HG03469 (cell line): ENCODE data around the gene TRAPPC8.
"Not testable (repeated sequence)": the region's sequence is repeated elsewhere in the genome, so short reads cannot be mapped to it uniquely, and the experiment has no call there.

Source experiments
- ATAC-seq: cut with Tn5 transposase; IDR thresholded peaks from one replicate; pipeline ENCODE4 v1.9.1; 2021; ENCODE audit warnings: mild to moderate bottlenecking, moderate library complexity, moderate number of reproducible peaks; ENCODE audit not compliant: unreplicated experiment

TRAPPC8 gene

GRCh38 chr18:31860488-31860887, 82.4 kb downstream of the TRAPPC8 start:
- ATAC-seq, result no peak

GRCh38 chr18:31857526-31858106, 85.3 kb downstream of the TRAPPC8 start:
- no peak for ATAC-seq

- no peak for ATAC-seq
These were observed 92.1 kb downstream of the TRAPPC8 start for GRCh38 chr18:31850844-31851243.

- ATAC-seq, result no peak
These were observed 102.4 kb downstream of the TRAPPC8 start for GRCh38 chr18:31840499-31840898.

GRCh38 chr18:31837879-31838278, 105.0 kb downstream of the TRAPPC8 start:
- no peak for ATAC-seq

GRCh38 chr18:31835528-31836133, 107.3 kb downstream of the TRAPPC8 start:
- no peak for ATAC-seq

GRCh38 chr18:31831903-31832302, 111.0 kb downstream of the TRAPPC8 start:
- ATAC-seq, result no peak

- no peak for ATAC-seq
These were observed 112.2 kb downstream of the TRAPPC8 start for GRCh38 chr18:31830686-31831085.

GRCh38 chr18:31828613-31829012, 114.3 kb downstream of the TRAPPC8 start:
- ATAC-seq, result no peak

GRCh38 chr18:31826673-31827325, 116.1 kb downstream of the TRAPPC8 start:
- not testable (repeated sequence) for ATAC-seq

- no peak for ATAC-seq
These were observed 117.2 kb downstream of the TRAPPC8 start for GRCh38 chr18:31825772-31826171.

- ATAC-seq, result no peak
These were observed 121.3 kb downstream of the TRAPPC8 start for GRCh38 chr18:31821545-31822171.

GRCh38 chr18:31819925-31820229, 123.1 kb downstream of the TRAPPC8 start:
- ATAC-seq, result no peak

GRCh38 chr18:31819106-31819924, 123.6 kb downstream of the TRAPPC8 start:
- peak; percentile 84 for ATAC-seq

- no peak for ATAC-seq
These were observed 128.8 kb downstream of the TRAPPC8 start for GRCh38 chr18:31814132-31814531.

- ATAC-seq, result not testable (repeated sequence)
These were observed 132.4 kb downstream of the TRAPPC8 start for GRCh38 chr18:31810336-31811130.

GRCh38 chr18:31809049-31809448, 133.9 kb downstream of the TRAPPC8 start:
- not testable (repeated sequence) for ATAC-seq

- ATAC-seq, result no peak
These were observed 141.8 kb downstream of the TRAPPC8 start for GRCh38 chr18:31801078-31801477.

GRCh38 chr18:31799257-31799656, 143.7 kb downstream of the TRAPPC8 start:
- ATAC-seq, result not testable (repeated sequence)

- ATAC-seq, result no peak
These were observed 144.5 kb downstream of the TRAPPC8 start for GRCh38 chr18:31798399-31798798.
